ENCODE measurements around the gene KRTAP5-3.
"Not testable (repeated sequence)": the region's sequence is repeated elsewhere in the genome, so short reads cannot be mapped to it uniquely, and the experiment has no call there.

Gene KRTAP5-3

DNA sequence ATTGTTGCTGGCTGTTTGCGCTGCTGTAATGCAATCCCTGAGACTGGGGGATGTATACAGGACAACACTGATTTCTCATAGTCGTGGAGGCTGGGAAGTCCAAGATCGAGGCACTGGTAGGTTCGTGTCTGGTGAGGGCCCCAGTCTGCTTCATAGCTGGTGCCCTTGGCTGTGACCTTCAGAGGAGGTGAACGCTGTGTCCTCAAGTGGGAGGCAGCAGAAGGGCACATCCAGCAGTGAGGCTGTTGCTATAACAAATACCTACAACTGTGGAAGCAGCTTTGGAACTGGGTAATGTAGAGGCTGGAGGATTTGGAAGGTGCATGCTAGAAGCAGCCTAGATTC lies 42.6 kb upstream of the KRTAP5-3 start:
- Histone ChIP-seq H3K36me3 (ENCODE audit: control insufficient read depth, insufficient read depth, low read length, severe bottlenecking) (no peaks in the 10 kb centered on the region), H3K9ac (ENCODE audit: low read length) (no peak overlapping the region), H3K9me3 (ENCODE audit: control insufficient read depth, low read length) (no peaks in the 10 kb centered on the region), H3K4me1 (ENCODE audit: control insufficient read depth, insufficient read depth, low read length) (no peaks in the 10 kb centered on the region), H3K4me3 (ENCODE audit: low read length) (no peak overlapping the region), H3K27me3 (replicated peaks; ENCODE audit: control insufficient read depth, insufficient read depth, low read length) (peaks cover 50% of the 10 kb centered on the region)
- DNase-seq (ENCODE audit: low read depth) = no peak

DNA sequence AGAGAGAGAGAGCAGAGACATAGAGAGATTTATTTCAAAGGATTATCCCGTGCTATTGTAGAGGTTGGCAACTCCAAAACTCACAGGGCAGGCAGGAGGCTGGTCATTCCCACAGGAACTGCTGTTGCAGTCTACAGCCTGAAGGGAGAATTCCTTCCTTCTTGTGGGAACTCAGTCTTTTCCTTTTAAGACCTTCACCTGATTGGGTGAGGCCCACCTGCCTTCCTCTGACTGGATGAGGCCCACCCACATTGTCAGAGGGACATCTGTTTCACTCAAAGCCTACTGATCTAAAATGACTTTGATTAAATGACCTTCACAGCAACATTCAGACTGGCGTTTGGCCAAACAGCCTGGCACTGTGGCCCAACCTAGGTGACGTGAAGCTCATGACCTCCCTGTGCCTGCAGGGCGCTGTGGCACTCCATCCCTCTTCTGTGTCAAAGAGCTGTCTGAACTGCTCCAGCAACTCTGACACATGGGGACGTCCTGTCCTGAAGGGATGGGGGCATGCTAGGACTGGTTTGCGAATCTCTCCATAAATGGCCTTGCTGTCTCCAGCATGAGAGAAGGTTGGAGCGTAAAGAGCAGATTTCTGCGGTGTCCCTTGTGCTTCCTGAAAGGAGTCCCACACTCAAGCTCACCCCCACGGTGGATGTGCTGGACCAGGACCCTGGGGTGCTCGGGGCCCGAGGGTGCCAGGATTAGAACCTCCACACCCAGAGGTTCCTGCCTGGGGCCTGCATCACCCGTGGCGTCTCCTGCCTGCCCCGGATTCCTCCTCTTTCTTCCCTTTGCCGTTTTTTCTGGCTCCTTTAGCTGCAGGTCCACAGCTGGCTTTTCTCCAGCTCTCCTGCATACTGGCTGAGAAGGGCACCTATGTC lies 42.0 kb upstream of the KRTAP5-3 start:
- no peak overlapping the region for H3K9ac ChIP-seq (ENCODE audit: low read length)
- no peak for DNase-seq (ENCODE audit: low read depth)
- no peak overlapping the region for H3K4me3 ChIP-seq (ENCODE audit: low read length)
- no peaks in the 10 kb centered on the region for H3K9me3 ChIP-seq (ENCODE audit: control insufficient read depth, low read length)
- H3K27me3 ChIP-seq (replicated peaks; ENCODE audit: control insufficient read depth, insufficient read depth, low read length) = peaks cover 52% of the 10 kb centered on the region
- no peaks in the 10 kb centered on the region for H3K4me1 ChIP-seq (ENCODE audit: control insufficient read depth, insufficient read depth, low read length)
- no peaks in the 10 kb centered on the region for H3K36me3 ChIP-seq (ENCODE audit: control insufficient read depth, insufficient read depth, low read length, severe bottlenecking)

DNA sequence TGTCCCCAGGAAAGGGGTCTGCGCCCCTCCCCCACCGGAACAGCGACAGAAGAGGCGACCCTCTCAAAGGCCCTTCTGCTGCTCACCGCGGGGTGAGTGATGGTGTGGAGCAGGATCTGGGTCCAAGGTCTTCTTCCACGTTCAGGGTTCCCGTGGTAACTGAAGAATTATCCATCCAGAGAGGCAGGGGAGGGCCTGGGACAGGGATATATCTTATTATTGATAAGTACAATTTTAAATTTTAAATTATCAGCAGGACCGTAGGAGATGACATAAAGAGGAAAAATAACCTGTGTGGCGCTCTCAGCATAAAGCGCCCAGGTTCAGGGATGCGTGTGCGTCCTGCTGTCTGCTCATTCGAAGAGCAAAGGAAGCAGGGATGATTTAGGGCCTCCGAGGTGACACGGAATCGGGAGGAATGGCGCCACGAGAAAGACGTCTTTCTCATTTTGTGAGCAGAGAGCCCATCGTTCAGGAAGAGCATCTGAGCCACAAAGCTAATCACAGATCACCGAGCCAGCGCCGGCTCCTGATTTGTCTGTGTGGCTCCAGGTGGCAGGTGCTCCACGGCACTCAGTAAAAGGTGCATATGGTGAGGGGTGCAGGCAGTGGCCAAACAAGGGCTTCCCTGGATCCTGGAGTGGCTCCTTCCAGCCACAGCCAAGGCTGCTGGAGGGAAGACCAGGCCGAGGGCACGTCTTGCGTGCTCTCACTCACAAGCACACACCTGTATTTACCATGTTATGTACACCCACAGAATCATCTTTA lies 40.6 kb upstream of the KRTAP5-3 start:
- H3K36me3 ChIP-seq (ENCODE audit: control insufficient read depth, insufficient read depth, low read length, severe bottlenecking) = no peaks in the 10 kb centered on the region
- H3K4me1 ChIP-seq (ENCODE audit: control insufficient read depth, insufficient read depth, low read length) = no peaks in the 10 kb centered on the region
- H3K4me3 ChIP-seq (ENCODE audit: low read length) = no peak overlapping the region
- no peak overlapping the region for H3K9ac ChIP-seq (ENCODE audit: low read length)
- peaks cover 47% of the 10 kb centered on the region for H3K27me3 ChIP-seq (replicated peaks; ENCODE audit: control insufficient read depth, insufficient read depth, low read length)
- no peak for DNase-seq (ENCODE audit: low read depth)
- no peaks in the 10 kb centered on the region for H3K9me3 ChIP-seq (ENCODE audit: control insufficient read depth, low read length)

DNA sequence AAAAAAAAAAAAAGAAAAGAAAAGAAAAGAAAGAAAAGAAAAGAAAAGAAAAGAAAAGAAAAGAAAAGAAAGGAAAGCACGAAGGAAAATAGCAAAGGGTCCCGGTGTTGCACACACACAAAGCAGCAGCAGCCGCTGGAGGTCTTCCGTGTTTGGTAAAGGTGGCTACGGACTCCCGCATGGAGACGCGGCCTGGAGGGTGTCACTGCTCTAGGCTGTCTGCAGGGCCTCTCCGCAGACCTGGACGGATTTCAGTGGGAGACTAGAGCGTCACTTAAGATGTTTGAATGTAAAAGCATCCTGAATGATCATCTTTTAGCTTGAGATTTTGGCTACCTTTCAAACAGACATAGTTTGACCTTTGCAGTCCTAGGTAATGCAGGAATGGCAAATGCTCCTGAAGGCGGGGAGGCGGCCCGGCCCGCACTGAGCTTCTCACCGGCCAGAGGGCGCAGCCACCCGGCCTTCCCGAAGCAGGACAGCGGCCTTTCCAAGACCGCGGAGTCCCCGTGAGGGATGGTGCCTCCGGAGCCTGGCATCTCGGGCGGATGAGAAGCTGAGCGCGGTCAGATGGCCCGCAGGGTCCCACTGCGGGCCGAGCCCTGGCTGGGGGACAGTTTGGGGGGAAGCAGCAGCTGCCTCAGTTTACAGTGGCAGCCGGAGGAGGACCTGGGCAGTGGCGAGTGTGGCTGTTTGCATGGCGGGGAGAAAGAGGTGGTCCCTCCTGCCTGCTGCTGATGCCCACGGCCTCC lies 39.8 kb upstream of the KRTAP5-3 start:
- DNase-seq (ENCODE audit: low read depth) = no peak
- Histone ChIP-seq H3K4me1 (ENCODE audit: control insufficient read depth, insufficient read depth, low read length) (no peaks in the 10 kb centered on the region), H3K9ac (ENCODE audit: low read length) (no peak overlapping the region), H3K9me3 (ENCODE audit: control insufficient read depth, low read length) (no peaks in the 10 kb centered on the region), H3K27me3 (replicated peaks; ENCODE audit: control insufficient read depth, insufficient read depth, low read length) (peaks cover 39% of the 10 kb centered on the region), H3K4me3 (ENCODE audit: low read length) (no peak overlapping the region), H3K36me3 (ENCODE audit: control insufficient read depth, insufficient read depth, low read length, severe bottlenecking) (no peaks in the 10 kb centered on the region)

DNA sequence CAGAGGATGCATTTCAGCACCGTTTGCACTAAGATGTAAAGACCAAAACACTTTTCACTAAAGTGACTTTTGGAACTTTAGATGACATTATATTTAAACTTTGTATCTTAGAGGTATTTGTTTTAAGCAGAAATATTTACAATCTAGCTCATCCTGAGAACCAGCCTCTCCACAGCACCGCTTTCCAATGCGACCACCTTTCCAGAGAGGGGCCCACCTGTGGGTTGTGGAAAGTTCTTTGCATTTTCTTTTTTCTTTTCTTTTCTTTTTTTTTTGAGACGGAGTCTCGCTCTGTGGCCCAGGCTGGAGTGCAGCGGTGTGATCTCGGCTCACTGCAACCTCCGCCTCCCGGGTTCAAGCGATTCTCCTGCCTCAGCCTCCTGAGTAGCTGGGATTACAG lies 38.3 kb upstream of the KRTAP5-3 start:
- H3K27me3 ChIP-seq (replicated peaks; ENCODE audit: control insufficient read depth, insufficient read depth, low read length) = peaks cover 34% of the 10 kb centered on the region
- H3K9me3 ChIP-seq (ENCODE audit: control insufficient read depth, low read length); DNase-seq (ENCODE audit: low read depth); H3K36me3 ChIP-seq (ENCODE audit: control insufficient read depth, insufficient read depth, low read length, severe bottlenecking); H3K4me3 ChIP-seq (ENCODE audit: low read length); H3K4me1 ChIP-seq (ENCODE audit: control insufficient read depth, insufficient read depth, low read length); H3K9ac ChIP-seq (ENCODE audit: low read length): not testable (repeated sequence)

DNA sequence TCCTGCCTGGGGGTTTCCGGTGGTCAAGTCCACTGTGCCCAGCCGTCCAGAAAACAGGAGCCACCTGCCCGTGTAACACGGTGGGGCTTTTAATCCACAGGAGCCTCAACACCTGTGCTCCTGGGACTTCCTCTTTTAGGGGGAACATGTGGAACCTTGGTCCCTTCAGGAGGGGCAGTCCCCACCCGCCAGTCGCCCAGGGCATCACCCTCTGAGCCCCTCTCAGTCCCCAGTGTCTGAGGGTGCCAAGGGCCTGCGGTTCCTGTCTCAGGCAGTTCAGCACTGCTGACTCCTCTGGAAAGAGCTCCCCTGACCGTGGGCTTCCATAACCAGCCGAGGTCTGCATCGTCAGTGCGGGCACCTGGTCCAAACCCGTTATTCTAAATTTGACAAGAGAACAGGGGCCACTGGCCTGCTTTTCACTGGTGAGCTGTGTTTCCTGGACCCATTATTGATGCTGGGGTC lies 37.1 kb upstream of the KRTAP5-3 start:
- Histone ChIP-seq H3K9me3 (ENCODE audit: control insufficient read depth, low read length) (no peaks in the 10 kb centered on the region), H3K36me3 (ENCODE audit: control insufficient read depth, insufficient read depth, low read length, severe bottlenecking) (no peaks in the 10 kb centered on the region), H3K4me1 (ENCODE audit: control insufficient read depth, insufficient read depth, low read length) (no peaks in the 10 kb centered on the region), H3K9ac (ENCODE audit: low read length) (no peak overlapping the region), H3K27me3 (replicated peaks; ENCODE audit: control insufficient read depth, insufficient read depth, low read length) (peaks cover 30% of the 10 kb centered on the region), H3K4me3 (ENCODE audit: low read length) (no peak overlapping the region)
- DNase-seq (ENCODE audit: low read depth) = no peak

DNA sequence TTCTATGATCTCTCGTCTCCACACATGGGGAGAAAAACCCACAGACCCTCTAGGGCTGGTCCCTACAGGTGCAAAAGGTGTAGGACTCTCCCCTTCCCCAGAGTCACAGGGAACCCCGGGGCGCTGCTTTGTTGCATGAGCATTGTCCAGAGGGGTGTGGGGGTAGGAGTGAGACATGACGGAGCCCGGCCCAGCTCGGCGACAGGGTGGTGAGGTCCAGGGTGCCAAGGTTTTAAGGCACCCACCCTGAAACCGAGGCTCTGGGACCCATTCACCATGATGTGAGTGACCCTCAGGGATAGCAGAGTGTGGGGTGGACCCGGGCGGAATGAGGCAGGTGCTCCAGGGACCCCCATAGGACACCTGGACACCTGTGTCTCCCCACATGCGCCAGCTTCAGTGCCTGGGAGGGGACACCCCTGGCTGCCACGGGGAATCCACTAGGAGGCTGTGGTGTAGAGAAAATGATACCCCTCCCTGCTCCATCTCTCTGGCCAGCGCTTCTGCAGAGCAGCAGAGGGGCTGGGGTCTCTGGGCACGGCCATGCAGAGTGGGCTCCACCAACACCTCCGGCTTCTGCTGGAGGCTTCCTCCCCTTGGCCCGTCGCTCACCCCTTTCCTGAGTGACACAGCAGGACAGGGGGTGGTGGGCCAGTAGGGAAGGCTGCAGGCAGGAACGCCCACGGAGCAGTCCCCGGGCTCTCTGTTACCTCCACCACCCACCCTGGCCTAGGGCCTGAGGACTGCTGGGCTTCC lies 36.5 kb upstream of the KRTAP5-3 start:
- Histone ChIP-seq H3K9ac (ENCODE audit: low read length) (no peak overlapping the region), H3K4me1 (ENCODE audit: control insufficient read depth, insufficient read depth, low read length) (no peaks in the 10 kb centered on the region), H3K36me3 (ENCODE audit: control insufficient read depth, insufficient read depth, low read length, severe bottlenecking) (no peaks in the 10 kb centered on the region), H3K4me3 (ENCODE audit: low read length) (no peak overlapping the region), H3K9me3 (ENCODE audit: control insufficient read depth, low read length) (no peaks in the 10 kb centered on the region), H3K27me3 (replicated peaks; ENCODE audit: control insufficient read depth, insufficient read depth, low read length) (peaks cover 33% of the 10 kb centered on the region)
- DNase-seq (ENCODE audit: low read depth) = no peak

DNA sequence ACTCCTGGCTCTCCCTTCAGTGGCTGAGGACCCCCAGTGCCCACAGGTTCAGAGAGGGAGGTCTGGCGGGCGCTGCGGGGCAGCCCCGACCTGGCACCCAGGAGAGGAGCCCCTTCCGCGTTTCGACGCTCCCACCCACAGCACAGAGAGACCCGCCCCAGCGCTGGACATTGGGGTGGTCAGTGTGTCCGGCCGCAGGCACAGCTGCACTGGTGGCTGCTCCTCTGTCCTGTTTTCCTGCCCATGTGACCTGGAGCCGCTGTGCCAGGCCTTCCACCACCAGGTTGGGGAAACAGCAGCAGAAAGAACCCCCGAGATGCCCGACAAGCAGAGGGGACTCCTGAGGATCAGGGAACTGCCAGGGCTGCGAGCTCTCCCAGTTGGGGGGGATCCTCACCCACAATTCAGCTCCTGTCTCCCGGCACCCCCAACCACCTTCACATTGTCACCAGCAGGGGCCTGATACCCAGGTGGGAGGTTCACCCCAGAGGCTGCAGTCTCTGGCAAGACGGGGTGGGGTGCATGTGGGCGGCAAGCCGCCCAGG lies 35.0 kb upstream of the KRTAP5-3 start:
- no peaks in the 10 kb centered on the region for H3K36me3 ChIP-seq (ENCODE audit: control insufficient read depth, insufficient read depth, low read length, severe bottlenecking)
- no peak for DNase-seq (ENCODE audit: low read depth)
- H3K9ac ChIP-seq (ENCODE audit: low read length) = no peak overlapping the region
- peaks cover 47% of the 10 kb centered on the region for H3K27me3 ChIP-seq (replicated peaks; ENCODE audit: control insufficient read depth, insufficient read depth, low read length)
- no peak overlapping the region for H3K4me3 ChIP-seq (ENCODE audit: low read length)
- H3K9me3 ChIP-seq (ENCODE audit: control insufficient read depth, low read length) = no peaks in the 10 kb centered on the region
- no peaks in the 10 kb centered on the region for H3K4me1 ChIP-seq (ENCODE audit: control insufficient read depth, insufficient read depth, low read length)

DNA sequence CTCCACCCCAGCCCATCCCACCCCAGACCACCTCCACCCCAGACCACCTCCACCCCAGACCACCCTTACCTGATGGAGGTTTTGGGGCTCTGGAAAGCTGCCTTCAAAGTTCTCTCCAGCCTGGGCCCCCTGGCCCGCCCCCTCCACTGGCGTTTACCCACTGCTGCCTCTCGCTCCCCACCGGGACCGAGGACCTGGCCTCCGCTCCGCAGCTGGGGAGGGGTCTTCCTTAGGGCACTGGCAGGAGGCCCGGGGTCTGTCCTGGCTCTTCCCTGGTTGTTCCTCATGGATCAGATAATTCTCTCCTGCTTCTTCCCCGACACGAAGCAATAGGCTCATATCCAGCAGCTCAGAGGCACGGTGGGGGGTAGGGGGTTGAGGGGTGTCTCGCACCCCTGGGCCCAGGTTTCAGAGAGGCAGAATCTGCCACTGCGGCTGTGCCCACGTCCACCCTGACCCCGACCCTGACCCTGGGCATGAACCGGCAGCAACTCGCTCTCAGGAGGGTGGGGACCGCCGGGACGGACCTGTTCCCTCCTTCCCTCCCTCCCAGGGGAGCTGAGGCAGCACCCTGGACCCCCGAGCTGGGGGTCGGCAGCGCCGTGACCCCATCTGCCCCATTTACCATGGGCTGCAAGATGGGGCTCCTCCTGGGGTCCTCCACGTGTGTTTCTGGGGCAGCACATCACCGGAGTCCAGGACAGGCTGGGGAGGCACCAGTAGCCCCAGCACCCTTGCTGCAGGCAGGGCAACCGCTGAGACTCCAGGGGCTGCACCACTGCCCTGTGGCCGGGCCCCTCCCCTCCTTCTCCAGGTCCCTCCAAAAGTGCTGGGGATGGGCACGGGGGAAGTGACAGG lies 34.3 kb upstream of the KRTAP5-3 start:
- Histone ChIP-seq H3K4me1 (ENCODE audit: control insufficient read depth, insufficient read depth, low read length) (no peaks in the 10 kb centered on the region), H3K27me3 (replicated peaks; ENCODE audit: control insufficient read depth, insufficient read depth, low read length) (peaks cover 52% of the 10 kb centered on the region), H3K36me3 (ENCODE audit: control insufficient read depth, insufficient read depth, low read length, severe bottlenecking) (no peaks in the 10 kb centered on the region), H3K4me3 (ENCODE audit: low read length) (no peak overlapping the region), H3K9ac (ENCODE audit: low read length) (no peak overlapping the region), H3K9me3 (ENCODE audit: control insufficient read depth, low read length) (no peaks in the 10 kb centered on the region)
- no peak for DNase-seq (ENCODE audit: low read depth)

DNA sequence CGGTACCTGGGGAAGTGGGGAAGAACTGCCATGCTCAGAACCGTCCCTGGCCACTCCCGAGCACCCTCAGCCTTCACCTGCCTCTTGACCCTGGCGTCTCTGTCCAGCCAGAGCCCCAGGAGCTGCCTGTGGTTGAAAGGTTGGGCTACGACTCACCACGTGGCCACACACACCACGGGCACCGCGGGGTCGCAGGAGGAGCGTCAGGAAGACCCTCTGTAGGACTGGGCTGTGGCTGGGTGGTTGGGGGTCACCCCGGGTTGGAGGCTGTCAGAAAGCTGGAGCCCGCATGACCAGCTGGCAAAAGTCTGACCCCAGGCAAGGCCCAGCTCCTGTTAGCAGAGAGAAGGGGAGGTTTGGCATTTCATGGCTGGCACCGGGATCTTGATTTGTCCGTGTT lies 32.8 kb upstream of the KRTAP5-3 start:
- DNase-seq (ENCODE audit: low read depth) = no peak
- peaks cover 63% of the 10 kb centered on the region for H3K27me3 ChIP-seq (replicated peaks; ENCODE audit: control insufficient read depth, insufficient read depth, low read length)
- H3K36me3 ChIP-seq (ENCODE audit: control insufficient read depth, insufficient read depth, low read length, severe bottlenecking) = no peaks in the 10 kb centered on the region
- H3K4me3 ChIP-seq (ENCODE audit: low read length) = no peak overlapping the region
- no peaks in the 10 kb centered on the region for H3K9me3 ChIP-seq (ENCODE audit: control insufficient read depth, low read length)
- H3K4me1 ChIP-seq (ENCODE audit: control insufficient read depth, insufficient read depth, low read length) = no peaks in the 10 kb centered on the region
- no peak overlapping the region for H3K9ac ChIP-seq (ENCODE audit: low read length)
